Spleen (tissue), 7 donors: Measurements from ENCODE around the gene AGMO.

Experiments used
- POLR2AphosphoS5 ChIP-seq, 3 donors: sonication (generic); formaldehyde crosslinking; IDR thresholded peaks; one replicate each; pipeline ENCODE4 v1.5.1; 2017; ENCODE audit warnings: antibody characterized with exemption in 3 of 3
- TF ChIP-seq, protein P1 (sequence below), 11 experiments: fragments of 200-600 bp in 7 of 11; fragments of 450-650 bp in 4 of 11; sonication (generic) in 4 of 11; IDR thresholded peaks in 8 of 11; conservative IDR thresholded peaks in 3 of 11; 1 replicate in 7 of 11; 2 replicates in 4 of 11; pipeline versions ENCODE4 v1.4.0 to v1.8.0; 2016 to 2021; ENCODE audit warnings: antibody characterized with exemption in 11 of 11, inconsistent platforms in 4 of 11, mild to moderate bottlenecking in 1 of 11
- donor health status: DM: no; HTN: no; CAD: no; lungs with moderate emphysema.
- donor health status: DM: no; HTN: no; CAD: no.
- donor health status: DM: no; HTN: no; CAD: no.

DNA sequence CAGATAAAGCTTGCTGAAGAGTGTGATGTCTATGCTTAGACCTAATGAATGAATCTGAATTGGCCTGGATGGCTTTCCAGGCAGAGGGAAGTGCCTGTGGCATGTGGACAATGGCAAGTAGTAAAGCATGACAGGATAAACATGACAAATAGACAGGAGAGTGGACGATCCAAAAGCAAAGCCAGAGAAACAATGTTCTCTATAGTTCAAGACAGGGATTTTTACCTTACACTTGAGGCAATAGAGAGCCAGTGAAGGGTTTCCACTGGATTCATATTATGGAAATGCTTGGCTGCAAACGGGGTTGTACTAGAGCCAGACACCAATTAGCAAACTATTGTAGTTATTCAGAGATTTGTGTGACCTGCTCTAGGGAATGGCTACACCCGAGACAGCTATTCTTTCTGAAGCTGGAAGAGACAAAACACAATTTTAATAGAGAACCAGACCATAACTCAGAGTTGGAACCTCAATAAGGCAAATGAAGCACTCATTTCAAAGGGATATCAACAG lies 2.3 kb downstream of the AGMO start:
- TF ChIP-seq, protein P1, sequence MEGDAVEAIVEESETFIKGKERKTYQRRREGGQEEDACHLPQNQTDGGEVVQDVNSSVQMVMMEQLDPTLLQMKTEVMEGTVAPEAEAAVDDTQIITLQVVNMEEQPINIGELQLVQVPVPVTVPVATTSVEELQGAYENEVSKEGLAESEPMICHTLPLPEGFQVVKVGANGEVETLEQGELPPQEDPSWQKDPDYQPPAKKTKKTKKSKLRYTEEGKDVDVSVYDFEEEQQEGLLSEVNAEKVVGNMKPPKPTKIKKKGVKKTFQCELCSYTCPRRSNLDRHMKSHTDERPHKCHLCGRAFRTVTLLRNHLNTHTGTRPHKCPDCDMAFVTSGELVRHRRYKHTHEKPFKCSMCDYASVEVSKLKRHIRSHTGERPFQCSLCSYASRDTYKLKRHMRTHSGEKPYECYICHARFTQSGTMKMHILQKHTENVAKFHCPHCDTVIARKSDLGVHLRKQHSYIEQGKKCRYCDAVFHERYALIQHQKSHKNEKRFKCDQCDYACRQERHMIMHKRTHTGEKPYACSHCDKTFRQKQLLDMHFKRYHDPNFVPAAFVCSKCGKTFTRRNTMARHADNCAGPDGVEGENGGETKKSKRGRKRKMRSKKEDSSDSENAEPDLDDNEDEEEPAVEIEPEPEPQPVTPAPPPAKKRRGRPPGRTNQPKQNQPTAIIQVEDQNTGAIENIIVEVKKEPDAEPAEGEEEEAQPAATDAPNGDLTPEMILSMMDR (IDR thresholded peaks at IDR 0.05 in 8 of 11, conservative IDR thresholded peaks at IDR 0.05 in 3 of 11) = no peak
- TF ChIP-seq POLR2AphosphoS5 (IDR thresholded peaks at IDR 0.05) = no peak
